ENCODE data around the gene NRROS.

DNA sequence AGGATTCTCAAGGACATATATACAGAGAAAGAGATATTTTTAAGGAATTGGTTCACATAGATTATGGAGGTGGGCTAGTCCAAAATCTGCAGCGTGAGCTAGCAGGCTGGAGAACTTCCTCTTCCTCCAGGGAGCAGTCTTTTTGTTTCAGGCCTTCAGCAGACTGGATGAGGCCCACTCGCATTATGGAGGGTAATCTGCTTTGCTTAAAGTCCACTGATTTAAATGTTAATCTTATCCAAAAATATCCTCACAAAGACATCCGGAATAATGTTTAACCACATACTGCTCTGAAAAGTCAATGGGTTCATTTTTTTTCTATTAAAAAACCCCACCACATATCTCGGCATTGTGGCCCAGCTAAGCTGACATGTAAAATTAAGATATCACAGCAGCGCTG lies 22.2 kb upstream of the NRROS start:
- TF ChIP-seq POLR2A (IDR thresholded peaks at IDR 0.05) (no peak), EP300 (IDR thresholded peaks at IDR 0.05) (no peak), CTCF (IDR thresholded peaks at IDR 0.05) (no peak)
